Progenitor cell of endocrine pancreas (in vitro differentiated cells): ENCODE measurements around the gene VAPA. TPM values are rescaled to one million over a fixed set of nuclear protein-coding genes. Genes with fewer than 3 reads are reported as not detected.

Experiments used
- DNase-seq: peaks from one replicate; pipeline ENCODE4 v3.0.0; 2021; ENCODE audit warnings: low spot score; ENCODE audit not compliant: unreplicated experiment
- H3K27ac Mint-ChIP-seq: 2 replicates; pipeline ENCODE4 v1.8.0; 2021; ENCODE audit warnings: mild to moderate bottlenecking, moderate library complexity, mixed read lengths
- H3K27me3 Mint-ChIP-seq: 2 replicates; pipeline ENCODE4 v1.8.0; 2021; ENCODE audit warnings: mixed read lengths
- H3K36me3 Mint-ChIP-seq: 2 replicates; pipeline ENCODE4 v1.8.0; 2022; ENCODE audit warnings: mixed read lengths; ENCODE audit not compliant: insufficient read depth
- H3K4me1 Mint-ChIP-seq: 2 replicates; pipeline ENCODE4 v1.8.0; 2021; ENCODE audit warnings: low read depth, mixed read lengths
- H3K4me3 Mint-ChIP-seq: 2 replicates; pipeline ENCODE4 v1.8.0; 2021; ENCODE audit warnings: low read depth, mild to moderate bottlenecking, moderate library complexity, mixed read lengths
- H3K9me3 Mint-ChIP-seq: 2 replicates; pipeline ENCODE4 v1.8.0; 2021; ENCODE audit warnings: low read depth, mixed read lengths
- long read RNA-seq: library from polyadenylated mRNA; unstranded; transcript quantifications from one replicate; pipeline ENCODE4 v2.0.0, GENCODE V29; 2020
- total RNA-seq: library from RNA; stranded (reverse); gene quantifications from 2 replicates; pipeline ENCODE4 v1.2.1, GENCODE V29; 2021
- TF ChIP-seq, protein P1 (sequence below): fragments of 200-600 bp; sonication (generic); IDR thresholded peaks from one replicate; pipeline ENCODE4 v1.5.0; 2021; ENCODE audit warnings: antibody characterized with exemption, mild to moderate bottlenecking; ENCODE audit not compliant: unreplicated experiment

Gene VAPA
- 115 and 125 TPM in 2 replicates for total RNA-seq
- long read RNA-seq, full-length matches to known transcripts, result 452 of 475 reads
- long read RNA-seq, partial matches to known transcripts, result 2 of 475 reads
- long read RNA-seq, other reads (novel, unspliced or antisense), result 21 of 475 reads

GRCh38 chr18:9913526-9914333, at the start of gene VAPA:
Gene VAPA, plus strand, starts transcription at chr18:9914016. Its CDS starts 241 bp downstream, at chr18:9914257.
- no peaks in the 10 kb centered on the region for H3K9me3 Mint-ChIP-seq
- DNase-seq, result peak; percentile 86
- TF ChIP-seq, protein P1, sequence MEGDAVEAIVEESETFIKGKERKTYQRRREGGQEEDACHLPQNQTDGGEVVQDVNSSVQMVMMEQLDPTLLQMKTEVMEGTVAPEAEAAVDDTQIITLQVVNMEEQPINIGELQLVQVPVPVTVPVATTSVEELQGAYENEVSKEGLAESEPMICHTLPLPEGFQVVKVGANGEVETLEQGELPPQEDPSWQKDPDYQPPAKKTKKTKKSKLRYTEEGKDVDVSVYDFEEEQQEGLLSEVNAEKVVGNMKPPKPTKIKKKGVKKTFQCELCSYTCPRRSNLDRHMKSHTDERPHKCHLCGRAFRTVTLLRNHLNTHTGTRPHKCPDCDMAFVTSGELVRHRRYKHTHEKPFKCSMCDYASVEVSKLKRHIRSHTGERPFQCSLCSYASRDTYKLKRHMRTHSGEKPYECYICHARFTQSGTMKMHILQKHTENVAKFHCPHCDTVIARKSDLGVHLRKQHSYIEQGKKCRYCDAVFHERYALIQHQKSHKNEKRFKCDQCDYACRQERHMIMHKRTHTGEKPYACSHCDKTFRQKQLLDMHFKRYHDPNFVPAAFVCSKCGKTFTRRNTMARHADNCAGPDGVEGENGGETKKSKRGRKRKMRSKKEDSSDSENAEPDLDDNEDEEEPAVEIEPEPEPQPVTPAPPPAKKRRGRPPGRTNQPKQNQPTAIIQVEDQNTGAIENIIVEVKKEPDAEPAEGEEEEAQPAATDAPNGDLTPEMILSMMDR, result no peak

GRCh38 chr18:9865764-9866490, 47.9 kb upstream of the VAPA start:
- peaks cover 9% of the 10 kb centered on the region for H3K9me3 Mint-ChIP-seq
- H3K27ac Mint-ChIP-seq, result no peak overlapping the region
- peaks cover 4% of the 10 kb centered on the region for H3K36me3 Mint-ChIP-seq
- peaks cover 13% of the 10 kb centered on the region for H3K4me1 Mint-ChIP-seq
- TF ChIP-seq, protein P1, result no peak
- no peak for DNase-seq
- H3K4me3 Mint-ChIP-seq, result no peak overlapping the region
- H3K27me3 Mint-ChIP-seq, result peaks cover 4% of the 10 kb centered on the region

More at GRCh38 chr18:9913526-9914333, at the start of gene VAPA:
- Mint-ChIP-seq H3K27ac (peak within 1 kb of the TSS; percentile 96), H3K4me3 (peak within 1 kb of the TSS; percentile 91), H3K27me3 (peaks cover 3% of the 10 kb centered on the region), H3K36me3 (no peaks in the 10 kb centered on the region), H3K4me1 (peaks cover 16% of the 10 kb centered on the region)

GRCh38 chr18:9866627-9867026, 47.2 kb upstream of the VAPA start:
- Mint-ChIP-seq H3K36me3 (peaks cover 4% of the 10 kb centered on the region), H3K9me3 (peaks cover 9% of the 10 kb centered on the region), H3K4me1 (peaks cover 13% of the 10 kb centered on the region), H3K27ac (no peak overlapping the region), H3K4me3 (no peak overlapping the region), H3K27me3 (peaks cover 8% of the 10 kb centered on the region)
- no peak for DNase-seq
- TF ChIP-seq, protein P1, result no peak

GRCh38 chr18:9867071-9867594, 46.7 kb upstream of the VAPA start:
- TF ChIP-seq, protein P1, result no peak
- Mint-ChIP-seq H3K9me3 (peaks cover 9% of the 10 kb centered on the region), H3K4me3 (no peak overlapping the region), H3K27ac (no peak overlapping the region), H3K36me3 (peaks cover 4% of the 10 kb centered on the region), H3K4me1 (peaks cover 13% of the 10 kb centered on the region), H3K27me3 (peaks cover 9% of the 10 kb centered on the region)
- no peak for DNase-seq
